ENCODE measurements around the gene MED25.

DNA sequence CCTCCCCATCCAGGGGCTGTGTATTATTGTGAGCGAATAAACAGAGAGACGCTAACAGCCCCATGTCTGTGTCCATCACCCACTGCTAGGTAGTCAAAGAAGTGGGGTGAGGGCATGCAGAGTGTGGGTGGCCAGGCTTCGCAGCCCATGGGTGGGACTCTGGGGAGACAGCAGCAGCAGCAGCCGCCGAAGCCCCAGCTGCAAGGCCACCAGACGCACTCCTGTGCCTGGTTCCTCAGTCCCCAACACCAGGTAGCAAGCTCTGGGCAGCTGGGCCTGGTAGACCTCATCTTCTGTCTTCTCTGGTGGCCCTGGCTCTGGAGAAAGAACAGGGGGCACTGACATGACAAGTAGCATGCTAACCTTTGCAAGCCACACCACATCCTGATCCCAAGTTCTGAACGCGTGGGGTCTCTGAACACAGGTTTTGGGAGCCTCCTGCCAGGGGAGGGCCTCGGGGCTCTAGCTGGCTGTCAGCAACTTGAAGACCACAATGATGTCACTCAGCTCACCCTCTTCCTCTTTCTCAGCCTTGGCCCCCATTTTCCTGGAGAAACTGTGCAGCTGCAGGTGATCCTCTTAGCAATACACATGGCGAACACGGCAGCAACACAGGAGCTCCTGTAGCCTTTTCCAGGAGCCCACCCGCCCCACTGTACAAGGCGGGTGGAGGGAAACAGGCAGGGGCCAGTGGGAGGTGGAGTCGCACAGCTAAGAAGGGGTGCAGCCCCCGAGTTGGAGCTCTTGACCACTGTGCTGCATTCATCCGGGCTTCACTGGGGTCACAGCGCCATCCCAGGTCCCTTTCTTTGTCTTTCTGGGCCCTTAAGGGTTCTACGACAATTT lies 10.8 kb upstream of the MED25 start:
- TF ChIP-seq PHF20 (IDR thresholded peaks at IDR 0.05; ENCODE audit: partially characterized antibody) (no peak), MTA2 (IDR thresholded peaks at IDR 0.05; ENCODE audit: low read depth) (no peak), POLR2AphosphoS5 (IDR thresholded peaks at IDR 0.05; ENCODE audit: control insufficient read depth, insufficient read depth, low read depth, low read length) (no peak), CHD1 (IDR thresholded peaks at IDR 0.05; ENCODE audit: low read length) (no peak), HDGF (IDR thresholded peaks at IDR 0.05) (no peak), ESRRA (IDR thresholded peaks at IDR 0.05; ENCODE audit: borderline replicate concordance, low read depth) (no peak), SREBF2 (CRISPR knock-in tag; IDR thresholded peaks at IDR 0.05) (no peak)
- TF ChIP-seq, protein P1, sequence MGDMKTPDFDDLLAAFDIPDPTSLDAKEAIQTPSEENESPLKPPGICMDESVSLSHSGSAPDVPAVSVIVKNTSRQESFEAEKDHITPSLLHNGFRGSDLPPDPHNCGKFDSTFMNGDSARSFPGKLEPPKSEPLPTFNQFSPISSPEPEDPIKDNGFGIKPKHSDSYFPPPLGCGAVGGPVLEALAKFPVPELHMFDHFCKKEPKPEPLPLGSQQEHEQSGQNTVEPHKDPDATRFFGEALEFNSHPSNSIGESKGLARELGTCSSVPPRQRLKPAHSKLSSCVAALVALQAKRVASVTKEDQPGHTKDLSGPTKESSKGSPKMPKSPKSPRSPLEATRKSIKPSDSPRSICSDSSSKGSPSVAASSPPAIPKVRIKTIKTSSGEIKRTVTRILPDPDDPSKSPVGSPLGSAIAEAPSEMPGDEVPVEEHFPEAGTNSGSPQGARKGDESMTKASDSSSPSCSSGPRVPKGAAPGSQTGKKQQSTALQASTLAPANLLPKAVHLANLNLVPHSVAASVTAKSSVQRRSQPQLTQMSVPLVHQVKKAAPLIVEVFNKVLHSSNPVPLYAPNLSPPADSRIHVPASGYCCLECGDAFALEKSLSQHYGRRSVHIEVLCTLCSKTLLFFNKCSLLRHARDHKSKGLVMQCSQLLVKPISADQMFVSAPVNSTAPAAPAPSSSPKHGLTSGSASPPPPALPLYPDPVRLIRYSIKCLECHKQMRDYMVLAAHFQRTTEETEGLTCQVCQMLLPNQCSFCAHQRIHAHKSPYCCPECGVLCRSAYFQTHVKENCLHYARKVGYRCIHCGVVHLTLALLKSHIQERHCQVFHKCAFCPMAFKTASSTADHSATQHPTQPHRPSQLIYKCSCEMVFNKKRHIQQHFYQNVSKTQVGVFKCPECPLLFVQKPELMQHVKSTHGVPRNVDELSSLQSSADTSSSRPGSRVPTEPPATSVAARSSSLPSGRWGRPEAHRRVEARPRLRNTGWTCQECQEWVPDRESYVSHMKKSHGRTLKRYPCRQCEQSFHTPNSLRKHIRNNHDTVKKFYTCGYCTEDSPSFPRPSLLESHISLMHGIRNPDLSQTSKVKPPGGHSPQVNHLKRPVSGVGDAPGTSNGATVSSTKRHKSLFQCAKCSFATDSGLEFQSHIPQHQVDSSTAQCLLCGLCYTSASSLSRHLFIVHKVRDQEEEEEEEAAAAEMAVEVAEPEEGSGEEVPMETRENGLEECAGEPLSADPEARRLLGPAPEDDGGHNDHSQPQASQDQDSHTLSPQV (IDR thresholded peaks at IDR 0.05) = no peak
- TF ChIP-seq, protein P2, sequence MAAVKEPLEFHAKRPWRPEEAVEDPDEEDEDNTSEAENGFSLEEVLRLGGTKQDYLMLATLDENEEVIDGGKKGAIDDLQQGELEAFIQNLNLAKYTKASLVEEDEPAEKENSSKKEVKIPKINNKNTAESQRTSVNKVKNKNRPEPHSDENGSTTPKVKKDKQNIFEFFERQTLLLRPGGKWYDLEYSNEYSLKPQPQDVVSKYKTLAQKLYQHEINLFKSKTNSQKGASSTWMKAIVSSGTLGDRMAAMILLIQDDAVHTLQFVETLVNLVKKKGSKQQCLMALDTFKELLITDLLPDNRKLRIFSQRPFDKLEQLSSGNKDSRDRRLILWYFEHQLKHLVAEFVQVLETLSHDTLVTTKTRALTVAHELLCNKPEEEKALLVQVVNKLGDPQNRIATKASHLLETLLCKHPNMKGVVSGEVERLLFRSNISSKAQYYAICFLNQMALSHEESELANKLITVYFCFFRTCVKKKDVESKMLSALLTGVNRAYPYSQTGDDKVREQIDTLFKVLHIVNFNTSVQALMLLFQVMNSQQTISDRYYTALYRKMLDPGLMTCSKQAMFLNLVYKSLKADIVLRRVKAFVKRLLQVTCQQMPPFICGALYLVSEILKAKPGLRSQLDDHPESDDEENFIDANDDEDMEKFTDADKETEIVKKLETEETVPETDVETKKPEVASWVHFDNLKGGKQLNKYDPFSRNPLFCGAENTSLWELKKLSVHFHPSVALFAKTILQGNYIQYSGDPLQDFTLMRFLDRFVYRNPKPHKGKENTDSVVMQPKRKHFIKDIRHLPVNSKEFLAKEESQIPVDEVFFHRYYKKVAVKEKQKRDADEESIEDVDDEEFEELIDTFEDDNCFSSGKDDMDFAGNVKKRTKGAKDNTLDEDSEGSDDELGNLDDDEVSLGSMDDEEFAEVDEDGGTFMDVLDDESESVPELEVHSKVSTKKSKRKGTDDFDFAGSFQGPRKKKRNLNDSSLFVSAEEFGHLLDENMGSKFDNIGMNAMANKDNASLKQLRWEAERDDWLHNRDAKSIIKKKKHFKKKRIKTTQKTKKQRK (IDR thresholded peaks at IDR 0.05; ENCODE audit: borderline replicate concordance, low read depth, low read length) = no peak

All from K562 (cell line).